ENCODE measurements around the gene RYR2.

GRCh38 chr1:237383791-237384190 lies 341.8 kb downstream of the RYR2 start:
- TF ChIP-seq, protein P1, sequence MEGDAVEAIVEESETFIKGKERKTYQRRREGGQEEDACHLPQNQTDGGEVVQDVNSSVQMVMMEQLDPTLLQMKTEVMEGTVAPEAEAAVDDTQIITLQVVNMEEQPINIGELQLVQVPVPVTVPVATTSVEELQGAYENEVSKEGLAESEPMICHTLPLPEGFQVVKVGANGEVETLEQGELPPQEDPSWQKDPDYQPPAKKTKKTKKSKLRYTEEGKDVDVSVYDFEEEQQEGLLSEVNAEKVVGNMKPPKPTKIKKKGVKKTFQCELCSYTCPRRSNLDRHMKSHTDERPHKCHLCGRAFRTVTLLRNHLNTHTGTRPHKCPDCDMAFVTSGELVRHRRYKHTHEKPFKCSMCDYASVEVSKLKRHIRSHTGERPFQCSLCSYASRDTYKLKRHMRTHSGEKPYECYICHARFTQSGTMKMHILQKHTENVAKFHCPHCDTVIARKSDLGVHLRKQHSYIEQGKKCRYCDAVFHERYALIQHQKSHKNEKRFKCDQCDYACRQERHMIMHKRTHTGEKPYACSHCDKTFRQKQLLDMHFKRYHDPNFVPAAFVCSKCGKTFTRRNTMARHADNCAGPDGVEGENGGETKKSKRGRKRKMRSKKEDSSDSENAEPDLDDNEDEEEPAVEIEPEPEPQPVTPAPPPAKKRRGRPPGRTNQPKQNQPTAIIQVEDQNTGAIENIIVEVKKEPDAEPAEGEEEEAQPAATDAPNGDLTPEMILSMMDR (IDR thresholded peaks at IDR 0.05), result no peak
- TF ChIP-seq EZH2 (IDR thresholded peaks at IDR 0.05), result no peak
- no peak for TF ChIP-seq EZH2phosphoT487 (IDR thresholded peaks at IDR 0.05)
